T-helper 1 cell (primary cell): ENCODE results near the gene TBL1XR1.

Source experiments
- DNase-seq, 5 donors: peaks; one replicate each; pipeline ENCODE4 v3.0.0-alpha.2; 2012 to 2020

TBL1XR1 gene

DNA sequence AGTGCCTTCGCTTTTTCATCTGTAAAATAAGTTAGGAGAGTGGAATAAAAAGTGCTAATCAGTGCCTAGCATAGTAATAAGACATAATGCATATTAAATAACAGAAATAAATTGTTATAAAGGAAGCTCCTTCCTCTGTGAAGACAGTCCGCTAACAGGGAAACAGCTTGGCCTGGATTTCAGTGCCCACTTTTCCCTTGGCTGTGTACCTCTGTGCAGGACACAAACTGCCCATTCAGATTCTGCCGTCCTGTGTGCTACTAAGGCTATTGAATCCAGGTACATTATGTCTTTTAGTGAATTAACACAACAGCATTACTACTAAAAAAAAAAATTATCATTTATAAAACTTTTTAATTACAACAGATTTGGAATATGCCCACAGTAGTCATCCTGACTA is 90.7 kb downstream of the TBL1XR1 start:
- no peak for DNase-seq

DNA sequence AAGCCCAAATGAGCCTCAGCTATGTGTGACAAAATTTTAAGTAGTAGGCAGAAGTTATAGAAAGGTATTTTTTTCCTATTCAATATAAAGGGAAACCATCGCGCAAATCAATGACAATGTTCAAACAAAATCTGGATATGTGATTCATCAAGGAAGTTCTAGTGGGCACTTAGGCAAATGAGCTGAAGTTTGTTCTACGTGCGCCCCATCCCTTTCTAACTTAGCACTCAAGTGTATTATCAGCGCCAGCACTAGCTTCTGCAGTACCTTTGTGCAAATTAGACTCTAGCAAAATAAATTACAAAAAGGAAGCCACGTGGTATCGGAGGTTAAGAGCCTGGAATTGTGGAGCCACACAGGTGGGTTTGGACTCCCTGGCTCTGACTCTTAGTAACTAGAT is 91.1 kb downstream of the TBL1XR1 start:
- no peak for DNase-seq

DNA sequence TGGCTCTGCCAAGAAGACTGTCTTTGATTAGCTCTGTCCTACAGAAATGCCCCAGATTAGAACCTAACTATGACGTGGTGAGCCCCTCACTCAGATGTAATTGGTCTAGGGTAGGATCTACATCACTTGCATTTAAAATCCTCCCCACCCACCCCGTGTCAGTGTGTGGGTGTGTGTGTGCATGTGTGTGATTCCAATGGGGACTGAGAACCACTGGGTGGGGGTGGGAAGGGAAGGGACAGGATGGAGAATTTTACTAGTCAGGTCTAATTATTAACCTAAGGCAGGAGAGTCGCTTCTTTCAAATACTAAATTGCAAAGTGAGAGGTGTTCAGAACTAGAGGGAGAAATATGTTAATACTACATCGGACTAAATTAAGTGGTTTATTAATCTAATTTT is 91.7 kb downstream of the TBL1XR1 start:
- no peak for DNase-seq

DNA sequence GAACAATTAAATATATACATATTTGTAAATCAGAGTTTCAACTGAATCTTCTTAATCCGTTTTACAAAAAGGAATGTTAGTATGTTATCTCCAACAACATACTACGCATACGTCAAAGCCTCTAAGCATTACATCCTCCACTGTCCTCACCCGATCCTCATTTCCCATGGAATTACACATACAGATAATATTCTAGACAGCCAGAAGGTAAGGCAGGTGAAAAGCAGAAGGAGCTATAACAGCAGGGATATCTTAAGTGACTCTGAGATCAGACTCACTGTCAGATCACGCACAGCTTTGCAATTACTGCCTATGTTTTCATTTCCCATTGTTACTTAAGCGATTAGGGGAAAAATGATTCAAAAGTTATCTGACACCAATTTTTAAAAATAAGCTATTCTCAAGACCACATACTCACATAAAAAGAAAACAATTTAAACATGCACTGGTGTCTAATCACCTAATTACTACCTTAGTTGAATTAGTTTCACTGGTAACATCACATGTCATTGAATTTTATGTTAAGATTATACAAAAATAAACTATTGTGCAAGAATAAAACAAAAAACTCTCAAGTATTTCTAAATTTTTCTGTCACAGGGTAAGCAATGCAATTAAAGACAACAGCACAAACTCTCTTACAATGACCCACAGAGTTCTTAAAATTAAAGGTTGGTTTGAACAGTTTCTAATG is 92.8 kb downstream of the TBL1XR1 start:
- DNase-seq = no peak

DNA sequence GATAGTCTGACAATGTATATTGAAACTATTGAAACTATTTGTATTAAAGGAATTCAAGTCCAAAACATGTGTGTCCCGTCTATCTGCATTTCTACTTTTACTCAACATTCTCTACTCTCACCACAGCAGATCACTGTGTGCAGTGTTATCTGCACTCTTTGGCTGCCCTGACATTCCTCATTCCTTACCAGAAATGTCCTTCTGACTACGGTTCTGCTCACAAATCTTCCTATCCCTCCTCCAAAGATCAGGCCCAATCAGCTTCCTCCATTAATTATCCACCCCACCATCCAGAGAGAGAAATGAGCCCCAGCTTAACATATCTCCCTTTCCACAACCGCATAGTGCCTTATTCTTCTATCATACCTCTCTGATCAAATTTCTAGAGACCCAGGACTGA is 94.7 kb downstream of the TBL1XR1 start:
- no peak for DNase-seq

DNA sequence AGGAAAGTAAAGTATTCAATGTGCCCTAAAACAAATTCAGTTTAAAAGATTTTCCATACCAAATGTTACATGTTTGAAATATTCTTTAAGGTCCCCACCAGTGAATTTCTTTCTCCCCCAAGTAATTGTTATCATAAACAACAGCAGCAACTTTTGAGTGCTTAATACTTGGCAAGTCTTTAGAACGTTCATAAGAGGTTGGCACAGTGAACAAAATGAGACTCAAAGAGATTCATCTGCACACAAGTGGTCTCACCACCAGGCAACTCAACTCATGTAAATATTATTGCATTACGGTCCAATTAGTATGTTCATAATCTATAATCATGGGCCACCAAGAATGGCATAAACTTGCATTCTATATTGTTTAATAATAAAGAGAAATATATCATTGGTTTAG is 98.7 kb downstream of the TBL1XR1 start:
- no peak for DNase-seq

DNA sequence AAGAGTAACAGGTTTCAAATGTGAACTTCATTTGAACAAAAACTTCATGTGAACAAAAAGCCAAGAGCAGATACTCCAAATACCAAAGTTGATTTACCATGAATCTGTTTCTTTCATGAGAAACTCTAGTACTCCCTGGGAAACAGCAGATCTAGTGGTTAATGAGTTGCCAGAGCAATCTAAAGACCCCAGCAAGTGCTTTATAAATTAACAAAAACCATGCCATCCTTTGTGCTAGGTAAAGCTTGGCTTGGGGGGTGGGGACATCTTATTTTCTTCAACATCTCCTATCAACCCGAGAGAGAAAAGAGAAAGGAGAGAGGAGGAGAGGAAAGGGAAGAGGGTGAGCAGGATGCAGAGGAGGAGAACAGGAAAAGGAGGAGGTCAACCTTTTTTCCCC is 100.7 kb downstream of the TBL1XR1 start:
- DNase-seq = no peak

DNA sequence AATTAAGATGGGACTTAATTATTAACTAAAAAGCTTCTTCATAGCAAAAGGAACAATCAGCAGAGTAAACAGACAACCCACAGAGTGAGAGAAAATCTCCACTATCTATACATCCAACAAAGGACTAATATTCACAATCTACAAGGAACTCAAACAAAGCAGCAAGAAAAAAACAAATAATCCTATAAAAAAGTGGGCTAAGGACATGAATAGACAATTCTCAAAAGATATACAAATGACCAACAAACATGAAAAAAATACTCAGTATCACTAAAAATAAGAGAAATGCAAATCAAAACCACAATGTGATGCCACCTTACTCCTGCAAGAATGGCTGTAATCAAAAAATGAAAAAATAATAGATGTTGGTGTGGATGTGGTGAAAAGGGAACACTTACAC is 103.3 kb downstream of the TBL1XR1 start:
- no peak for DNase-seq

DNA sequence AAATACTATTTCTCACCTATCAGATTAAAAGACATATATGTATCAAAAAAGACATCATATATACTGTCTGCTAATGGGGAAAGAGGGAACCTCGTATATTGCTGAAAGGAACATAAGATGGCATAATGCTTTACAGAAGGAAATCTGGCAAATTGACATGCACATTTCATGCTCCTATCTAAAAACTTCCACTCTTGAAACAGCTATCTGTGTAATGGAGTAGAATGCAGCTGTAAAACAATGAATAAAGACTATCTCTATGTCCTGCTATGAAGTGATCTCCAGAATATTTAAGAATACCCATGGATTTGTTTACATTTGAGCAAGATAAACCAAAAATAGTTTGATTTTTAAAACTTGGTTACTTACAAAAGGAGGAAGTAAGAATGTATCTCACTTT is 107.4 kb downstream of the TBL1XR1 start:
- no peak for DNase-seq

DNA sequence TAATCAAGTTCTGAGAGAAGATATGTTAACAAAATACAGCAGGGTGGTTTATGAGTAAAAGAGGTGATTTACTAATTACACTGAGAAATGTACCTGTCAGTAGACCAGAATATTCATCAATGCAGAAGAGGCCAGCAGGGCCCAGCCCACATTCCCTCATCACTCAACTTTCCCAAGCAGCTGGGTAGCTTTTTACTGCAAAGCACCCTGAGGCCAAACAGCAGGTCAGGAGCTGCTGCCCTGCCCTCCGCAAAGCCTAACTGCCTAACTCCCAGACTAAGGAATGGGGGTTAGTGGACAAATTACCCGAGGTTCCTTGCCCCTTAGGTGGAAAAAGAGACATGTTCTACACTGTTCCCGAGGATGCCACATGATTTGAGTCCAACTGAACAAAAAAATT is 108.2 kb downstream of the TBL1XR1 start:
- no peak for DNase-seq

DNA sequence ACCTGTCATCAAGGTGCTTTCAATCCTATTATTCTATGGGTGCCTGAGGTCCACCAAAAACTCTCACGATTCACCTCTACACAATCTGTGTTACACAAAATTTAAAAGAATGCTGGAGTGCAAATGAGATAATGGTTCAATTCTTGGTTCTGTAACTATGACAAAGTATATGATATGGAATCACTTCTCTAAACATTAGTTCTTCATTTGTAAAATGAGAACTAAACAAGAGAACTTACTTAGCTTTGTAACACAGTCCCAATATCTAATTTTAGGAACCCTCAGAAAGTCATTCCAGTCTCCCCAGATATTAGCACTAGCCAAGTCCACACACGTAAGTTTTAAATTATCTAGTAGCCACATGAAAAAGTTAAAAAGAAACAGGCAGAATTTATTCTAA is 111.5 kb downstream of the TBL1XR1 start:
- no peak for DNase-seq

DNA sequence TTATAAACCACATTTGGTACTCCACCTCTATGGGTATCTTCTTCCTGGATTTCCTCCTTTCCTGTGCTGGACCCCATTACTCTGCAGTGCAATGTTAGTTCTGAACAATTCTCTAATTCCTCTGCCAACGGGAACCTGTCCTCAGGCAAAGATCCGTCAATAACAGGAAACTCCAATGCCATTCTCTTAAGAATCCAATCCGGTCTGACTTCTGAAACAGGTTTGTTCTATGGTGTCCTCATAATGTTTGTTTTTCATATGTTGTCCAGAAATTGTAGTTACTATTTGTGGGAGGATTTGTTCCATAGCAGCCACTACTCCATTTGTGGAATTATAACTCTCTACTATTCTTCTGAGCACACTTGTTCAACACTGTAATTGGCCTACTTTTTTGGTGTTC is 112.7 kb downstream of the TBL1XR1 start:
- DNase-seq = no peak

DNA sequence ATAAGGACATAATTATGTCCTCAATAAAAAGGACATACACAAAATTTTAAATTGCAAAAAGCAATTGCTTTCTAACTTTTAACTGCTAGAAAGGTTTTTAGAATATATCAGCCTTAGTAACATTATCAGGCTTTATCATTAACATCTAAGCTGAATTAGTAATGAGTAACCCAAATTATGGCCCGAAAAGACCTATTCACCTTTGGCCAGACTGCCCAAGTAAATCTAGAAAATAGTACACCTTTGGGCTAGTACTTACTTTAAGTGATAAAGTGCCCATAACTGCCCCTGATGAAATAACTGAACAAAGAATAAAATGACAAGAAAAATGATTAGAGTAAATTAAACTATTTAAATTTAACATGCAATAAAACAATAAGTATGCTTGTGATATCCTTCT is 117.2 kb downstream of the TBL1XR1 start:
- DNase-seq = no peak

DNA sequence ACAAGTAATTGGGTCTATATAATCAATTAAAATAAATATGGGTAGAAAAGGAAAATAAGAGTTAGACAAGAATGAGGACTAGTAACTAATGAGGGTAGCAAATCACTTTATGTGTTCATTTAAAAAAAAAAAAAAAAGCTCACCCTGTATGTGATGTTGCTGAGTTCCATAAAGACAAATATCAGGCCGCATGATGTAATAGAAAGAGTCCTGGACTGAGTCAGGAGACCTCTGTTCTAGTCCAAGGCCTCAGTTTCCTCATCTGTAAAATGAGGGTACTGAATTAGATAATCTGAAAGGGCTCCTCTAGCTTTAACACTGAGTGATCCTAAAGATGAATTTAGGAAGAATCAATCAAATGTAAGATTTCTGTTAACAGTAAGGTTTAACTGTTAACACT is 117.6 kb downstream of the TBL1XR1 start:
- DNase-seq = no peak

DNA sequence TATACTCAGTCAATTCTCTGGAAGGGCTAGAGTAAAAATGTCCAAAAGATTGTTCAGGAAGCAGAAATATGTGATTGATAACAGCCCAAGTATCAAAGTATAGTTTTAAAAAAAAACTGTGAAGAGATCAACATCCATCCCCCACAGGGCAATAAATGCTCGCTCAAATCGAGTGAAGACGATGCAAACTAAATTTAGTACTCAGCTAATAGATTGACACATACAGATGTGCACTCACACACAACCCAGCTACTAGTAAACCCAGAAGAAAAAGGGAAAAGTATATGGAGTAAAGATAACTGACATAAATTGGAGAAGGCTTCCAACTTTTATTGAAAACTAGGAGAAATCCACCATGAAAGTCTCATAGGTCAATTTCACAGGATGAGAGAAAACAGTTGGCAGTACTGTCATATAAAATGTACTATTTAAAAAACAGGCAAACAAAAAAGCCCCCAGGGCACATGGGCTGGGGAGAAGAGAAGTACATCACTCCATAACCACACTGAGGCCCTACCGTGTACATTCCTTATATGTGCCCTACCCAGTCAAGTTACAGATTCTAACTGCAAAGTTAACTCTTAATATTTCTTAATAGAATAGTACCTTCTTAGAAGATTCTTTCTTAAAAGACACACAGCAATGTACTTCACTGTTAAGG is 125.7 kb downstream of the TBL1XR1 start:
- no peak for DNase-seq

DNA sequence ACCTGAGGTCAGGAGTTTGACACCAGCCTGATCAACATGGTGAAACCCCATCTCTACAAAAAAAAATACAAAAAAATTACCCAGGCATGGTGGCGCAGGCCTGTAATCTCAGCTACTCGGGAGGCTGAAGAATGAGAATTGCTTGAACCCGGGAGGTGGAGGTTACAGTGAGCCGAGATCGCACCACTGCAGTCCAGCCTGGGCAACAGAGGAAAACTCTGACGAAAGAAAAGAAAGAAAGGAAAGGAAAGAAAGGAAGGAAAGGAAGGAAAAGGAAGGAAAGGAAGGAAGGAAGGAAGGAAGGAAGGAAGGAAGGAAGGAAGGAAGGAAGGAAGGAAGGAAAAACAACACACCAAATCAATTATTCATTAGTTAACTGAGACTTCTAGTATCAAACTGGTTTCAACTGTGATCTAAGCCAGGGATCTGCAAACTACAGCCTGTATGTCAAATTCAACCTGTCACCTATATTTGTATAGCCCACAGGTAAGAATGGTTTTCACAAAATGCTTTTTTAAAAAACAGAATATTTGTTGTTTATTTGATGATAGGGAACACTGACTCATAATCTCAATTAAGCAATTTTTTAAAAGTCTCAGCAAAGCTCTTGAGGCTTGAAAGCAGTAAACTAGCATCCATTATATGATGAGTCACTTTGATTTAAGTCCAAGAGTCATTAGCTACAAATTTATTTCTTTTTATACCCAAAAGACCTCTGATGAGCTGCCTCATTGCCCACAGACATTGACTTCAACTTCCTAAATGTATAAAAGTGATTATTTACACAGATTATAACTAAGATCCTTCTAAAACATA is 127.6 kb downstream of the TBL1XR1 start:
- no peak for DNase-seq

DNA sequence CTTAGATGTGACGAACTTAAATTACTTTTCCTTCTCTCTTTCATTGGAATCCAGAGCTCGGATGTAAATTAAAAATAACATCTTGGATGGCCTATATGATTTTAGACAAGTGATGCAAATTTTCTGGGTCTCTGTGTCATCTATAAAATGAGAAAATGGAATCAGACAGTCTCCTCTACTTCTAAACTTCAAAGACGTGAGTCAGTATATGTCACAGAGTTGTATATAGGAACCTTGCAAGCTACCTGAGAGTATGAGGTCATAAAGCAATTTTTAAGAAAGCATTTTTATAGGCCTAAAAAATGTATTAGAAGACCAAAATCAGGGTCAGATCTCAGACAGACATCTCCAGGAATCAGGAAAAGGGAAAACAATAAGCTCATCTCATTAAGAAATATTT is 128.3 kb downstream of the TBL1XR1 start:
- DNase-seq = no peak

DNA sequence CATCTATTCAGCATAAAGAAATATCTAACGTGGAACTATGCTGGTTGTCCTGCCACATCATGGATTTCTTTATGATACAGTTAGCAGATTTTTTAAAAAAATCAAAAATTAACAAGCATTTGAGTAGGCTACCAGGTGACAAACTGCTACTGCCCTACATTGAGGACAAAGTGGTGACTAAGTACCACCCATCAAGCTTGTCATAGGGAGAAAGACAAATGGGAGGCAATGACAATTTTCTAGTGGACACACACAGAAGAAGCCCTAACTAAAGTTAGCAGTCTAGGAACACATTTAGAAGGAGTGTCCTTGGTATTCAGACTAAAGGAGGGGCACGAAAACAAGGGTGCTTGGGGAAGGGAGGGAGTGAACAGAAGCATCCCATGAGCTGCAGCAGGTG is 131.2 kb downstream of the TBL1XR1 start:
- no peak for DNase-seq

DNA sequence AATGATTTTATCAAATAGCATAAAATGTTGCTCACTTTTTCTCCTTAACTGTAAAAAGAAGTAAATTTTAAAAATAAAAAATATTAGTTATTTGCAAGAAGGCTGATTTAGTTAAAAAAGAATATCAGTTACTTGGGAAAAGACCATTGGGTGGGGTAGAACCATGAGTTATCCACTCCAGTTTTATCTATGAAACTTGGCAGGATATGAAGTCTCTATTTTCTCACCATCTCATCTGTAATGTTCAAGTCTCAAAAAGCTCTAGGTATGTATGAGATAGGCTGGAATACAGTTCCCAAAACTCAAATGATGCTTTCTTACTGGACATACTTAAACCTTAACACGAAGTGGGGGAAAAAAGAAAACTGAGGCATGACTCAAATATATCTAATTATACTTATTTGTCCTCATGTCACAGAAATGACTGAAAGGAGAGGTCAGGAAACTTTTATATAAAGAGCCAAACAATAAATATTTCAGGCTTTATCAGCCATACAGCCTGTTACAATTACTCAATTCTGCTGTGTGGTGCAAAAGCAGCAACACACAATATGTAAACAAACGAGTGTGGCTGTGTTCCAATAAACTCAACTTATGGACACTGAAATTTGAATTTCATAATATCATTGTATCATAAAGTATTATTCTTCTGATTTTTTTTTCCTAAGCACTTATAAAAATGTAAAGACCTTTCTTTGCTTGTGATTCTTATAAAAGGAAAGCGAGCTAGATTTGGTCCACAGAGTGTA is 131.8 kb downstream of the TBL1XR1 start:
- DNase-seq = no peak

DNA sequence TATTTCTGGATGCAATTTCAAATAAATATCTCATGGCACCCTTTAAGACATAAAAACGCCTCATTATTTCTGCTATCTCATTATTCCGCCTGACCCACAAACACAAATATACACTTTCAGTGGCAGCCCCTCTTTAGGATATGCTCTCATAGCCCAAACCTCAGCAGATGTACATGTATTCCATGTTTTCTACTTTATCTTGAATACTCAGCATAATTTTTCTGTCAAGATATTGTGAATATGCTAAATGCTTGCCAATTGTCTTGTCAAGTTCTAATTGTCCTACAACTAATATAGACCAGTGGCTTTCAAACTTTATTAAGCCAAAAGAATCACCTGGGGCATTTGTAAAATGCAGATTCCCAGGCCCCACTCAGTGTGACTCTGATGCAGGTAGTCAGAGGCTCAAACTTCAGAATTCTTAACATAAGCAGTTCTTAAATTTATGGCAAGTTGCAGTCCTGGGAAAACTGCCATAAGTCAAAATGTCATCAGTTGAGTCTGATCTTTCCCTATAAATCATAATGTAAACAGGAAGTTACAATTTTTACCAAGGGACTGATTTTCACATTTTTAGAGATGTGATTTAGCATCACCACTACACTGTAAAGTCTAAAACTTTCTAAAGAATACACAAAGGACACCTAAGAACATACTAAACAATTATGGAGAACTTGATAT is 135.1 kb downstream of the TBL1XR1 start:
- no peak for DNase-seq

DNA sequence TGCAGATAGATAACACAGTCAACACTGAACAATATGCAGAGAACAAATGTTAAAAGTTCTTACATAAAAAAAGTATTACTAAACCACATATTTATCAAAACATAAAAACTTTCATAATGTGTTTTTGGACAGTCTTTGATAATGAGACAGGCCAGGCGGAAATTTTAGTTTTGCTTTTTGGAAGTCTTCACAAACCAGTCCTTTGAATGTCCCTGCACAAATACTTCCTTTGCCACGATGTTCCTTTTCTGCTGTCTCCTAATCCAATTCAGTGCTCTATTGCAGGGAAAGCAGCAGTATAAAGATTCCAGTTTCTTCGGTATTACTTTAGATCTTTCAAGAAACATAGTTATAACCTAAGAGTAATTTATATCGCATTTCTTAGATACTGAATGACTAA is 135.9 kb downstream of the TBL1XR1 start:
- no peak for DNase-seq

DNA sequence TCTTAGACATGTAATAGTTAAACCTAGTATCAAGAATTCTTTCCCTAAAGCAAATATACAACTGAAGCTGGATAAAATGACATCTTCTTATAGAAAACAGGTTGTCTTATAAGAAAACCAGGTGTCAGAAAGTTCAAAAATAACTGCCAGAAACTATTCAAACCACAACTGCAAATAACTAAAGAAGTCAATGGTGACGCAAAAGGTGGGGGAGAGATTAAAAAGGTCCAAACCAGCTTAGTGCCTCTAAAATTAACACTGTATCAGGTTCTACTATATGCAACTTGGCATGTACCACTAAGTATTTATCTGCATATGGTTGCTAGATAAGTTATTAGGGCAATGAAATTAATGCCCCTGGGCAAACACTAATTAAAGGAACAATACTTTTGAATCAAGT is 136.8 kb downstream of the TBL1XR1 start:
- no peak for DNase-seq

DNA sequence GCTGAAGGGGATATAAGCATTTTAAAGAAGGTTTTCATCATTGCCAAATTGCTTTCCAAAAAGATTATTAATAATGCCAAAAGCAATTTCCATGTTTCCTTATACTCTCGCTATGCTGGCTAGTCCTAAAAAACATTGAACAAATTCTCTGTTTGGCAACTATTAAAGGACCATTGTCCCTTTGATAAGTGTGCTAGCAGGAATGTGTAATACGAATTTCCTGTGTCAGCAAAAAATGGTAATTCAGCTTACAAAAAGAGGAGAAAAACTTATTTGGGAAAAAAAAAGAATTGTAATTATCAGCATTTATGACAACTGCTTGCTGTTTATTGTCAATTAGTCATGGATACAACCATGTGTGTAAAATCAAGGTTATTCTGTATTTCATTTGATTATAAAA is 138.6 kb downstream of the TBL1XR1 start:
- DNase-seq = no peak
